Inferior parietal cortex (tissue), 1 donor: ENCODE data around the gene LRRC59.
"Not testable (repeated sequence)": the region's sequence is repeated elsewhere in the genome, so short reads cannot be mapped to it uniquely, and the experiment has no call there.

Source experiments
- DNase-seq: peaks from one replicate; pipeline ENCODE4 v3.0.0-alpha.2; 2016; ENCODE audit errors: extremely low spot score

The LRRC59 gene

GRCh38 chr17:50347117-50347893 lies 50.0 kb downstream of the LRRC59 start:
- no peak for DNase-seq

DNA sequence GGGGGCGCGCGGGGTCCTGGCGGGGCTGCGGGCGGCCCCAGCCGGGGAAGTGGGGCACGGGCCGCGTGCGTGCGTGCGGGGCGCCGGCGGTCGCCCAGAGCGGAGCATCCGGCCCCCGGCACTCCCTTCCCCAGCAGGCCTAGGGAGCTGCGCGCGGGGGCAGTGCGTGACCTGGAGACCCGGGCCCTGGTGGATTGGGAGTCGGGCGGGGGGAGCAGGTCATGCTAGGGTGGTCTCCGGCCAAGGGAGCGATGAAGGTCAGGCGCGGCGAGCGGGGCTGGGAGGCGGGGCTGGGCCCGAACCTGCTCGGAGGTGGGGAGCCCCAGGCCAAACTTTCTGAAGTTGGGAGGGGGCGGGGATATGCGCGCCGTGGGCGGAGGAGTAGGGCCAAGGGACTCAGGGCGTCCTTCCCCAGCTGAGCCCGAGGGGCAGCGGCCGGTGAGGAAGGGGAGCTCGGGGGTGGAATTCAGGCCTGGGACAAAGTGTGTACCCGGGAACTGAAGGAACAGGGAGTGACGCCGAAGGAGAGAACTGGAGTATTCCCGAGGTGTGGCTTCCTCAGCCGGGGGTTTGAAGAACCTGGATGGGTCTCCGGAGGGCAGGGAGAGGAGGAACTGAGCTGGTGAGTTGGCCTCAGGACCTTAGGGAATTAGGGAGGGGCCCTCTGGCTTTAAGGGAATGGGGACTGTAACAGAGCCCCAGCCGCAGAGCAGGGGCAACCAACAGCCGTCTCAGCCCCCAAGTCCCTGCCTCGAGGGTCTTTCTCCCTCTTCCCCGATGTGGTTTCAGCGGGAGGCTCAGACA lies 50.8 kb downstream of the LRRC59 start:
- DNase-seq: no peak

GRCh38 chr17:50345432-50346312 lies 51.7 kb downstream of the LRRC59 start, which contains the start of gene XYLT2:
TSS of gene XYLT2 (plus strand) at chr17:50346126. CDS start at chr17:50346141, 15 bp downstream.
- peak; percentile 73 for DNase-seq

GRCh38 chr17:50344731-50345365 lies 52.5 kb downstream of the LRRC59 start:
- DNase-seq: no peak

GRCh38 chr17:50339381-50339780 lies 57.9 kb downstream of the LRRC59 start:
- no peak for DNase-seq

DNA sequence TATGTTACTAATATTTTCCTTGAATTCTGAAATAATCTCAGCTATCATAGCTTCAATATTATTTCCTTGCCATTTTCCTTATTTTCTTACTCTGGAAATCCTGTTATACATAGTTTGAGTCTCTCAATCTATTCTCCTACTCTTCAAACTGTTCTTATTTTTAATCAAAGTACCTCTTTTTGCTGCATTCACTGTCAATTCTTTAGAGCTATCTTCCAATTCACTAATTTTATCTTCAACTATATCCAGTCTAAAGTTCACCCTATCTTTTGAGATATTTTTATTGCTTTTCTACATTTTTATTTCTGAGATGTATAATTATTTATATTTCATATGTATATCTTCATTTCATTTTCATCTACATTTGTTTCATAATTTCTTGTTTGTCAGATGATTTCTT lies 58.7 kb downstream of the LRRC59 start:
- DNase-seq: no peak

DNA sequence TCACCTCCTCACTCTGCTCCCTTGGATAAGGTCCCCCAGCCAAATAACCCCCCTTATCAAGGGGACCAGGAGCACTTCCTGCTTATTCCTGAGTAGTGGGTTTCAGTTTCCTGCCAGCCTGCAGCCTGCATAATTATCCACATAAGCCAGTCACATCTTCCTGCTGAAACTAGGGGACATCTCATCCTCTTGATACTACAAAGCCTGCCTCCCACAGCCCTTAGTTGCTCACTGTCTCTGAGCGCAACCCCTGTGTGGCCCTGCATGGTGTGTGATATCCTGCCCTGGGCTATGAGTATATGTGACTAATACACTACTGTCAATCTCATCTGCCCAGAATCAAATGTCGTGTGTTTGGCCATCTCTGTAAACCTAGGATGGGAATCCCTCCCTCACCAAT lies 59.4 kb downstream of the LRRC59 start:
- no peak for DNase-seq

GRCh38 chr17:50333291-50334057 lies 63.8 kb downstream of the LRRC59 start:
- not testable (repeated sequence) for DNase-seq

DNA sequence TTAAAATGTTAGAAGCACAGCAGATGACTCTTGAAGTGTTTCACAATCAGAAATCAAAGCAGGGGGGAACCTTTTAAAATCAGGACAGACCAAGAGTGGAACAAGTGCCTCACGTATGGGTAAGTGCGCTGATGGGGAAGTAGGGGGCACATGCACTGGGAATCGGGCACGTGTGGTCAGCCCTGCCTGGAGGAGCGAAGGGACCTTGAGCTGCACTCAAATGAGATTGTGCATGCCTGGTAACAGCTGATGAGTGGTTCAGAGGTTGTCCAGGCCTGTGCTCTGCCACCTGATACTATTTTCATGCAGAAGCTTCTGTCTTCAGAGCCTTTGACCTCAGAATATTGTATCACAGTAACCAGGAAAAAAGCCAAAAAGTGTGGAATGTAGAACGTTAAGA lies 65.1 kb downstream of the LRRC59 start:
- no peak for DNase-seq
